ENCODE measurements around the gene TJP2. TPM values are rescaled to one million over a fixed set of nuclear protein-coding genes. Genes with fewer than 3 reads are reported as not detected.

Gene TJP2
- total and polyA plus RNA-seq, 2 donors (not counting 3 experiments of a cell fraction or from before 2014, with no cell fraction given) = 83.0 to 168 TPM

- CTCF ChIA-PET = interaction anchor here (1.0 kb wide), 1 partner anchor 10 kb away, joined by 3 read pairs; no protein-coding TSS in a partner anchor
- no peak for TF ChIP-seq EZH2 (IDR thresholded peaks at IDR 0.05; ENCODE audit: borderline replicate concordance, low read depth, low read length, severe bottlenecking)
- Histone ChIP-seq H3K4me3 (replicated peaks in 1 of 3; ENCODE audit: insufficient read depth in 1 of 3, low read depth in 1 of 3, low read length in 3 of 3) (no peak overlapping the region), H4K20me1 (replicated peaks; ENCODE audit: control insufficient read depth, extremely low read depth, insufficient read depth, low read length) (no peaks in the 10 kb centered on the region), H3K79me2 (ENCODE audit: control insufficient read depth, insufficient read depth, low read length) (no peaks in the 10 kb centered on the region), H3K9ac (replicated peaks; ENCODE audit: extremely low read depth, insufficient read depth, low read length) (no peak overlapping the region), H3K27ac (ENCODE audit: insufficient read depth, low read depth, low read length) (no peak overlapping the region), H3K9me3 (replicated peaks; ENCODE audit: control insufficient read depth, insufficient read depth, low read length) (no peaks in the 10 kb centered on the region), H3K9me1 (replicated peaks; ENCODE audit: control insufficient read depth, extremely low read depth, insufficient read depth, low read length) (no peaks in the 10 kb centered on the region), H3K36me3 (ENCODE audit: control insufficient read depth in 2 of 2, extremely low read depth in 1 of 2, insufficient read depth in 2 of 2, low read length in 2 of 2) (no peaks in the 10 kb centered on the region), H3K27me3 (ENCODE audit: control insufficient read depth in 2 of 2, insufficient read depth in 2 of 2, low read length in 2 of 2) (peaks cover 3 to 13% of the 10 kb centered on the region in 2 experiments), H3K4me1 (ENCODE audit: control insufficient read depth, extremely low read depth, insufficient read depth, low read length) (no peaks in the 10 kb centered on the region), H2AFZ (ENCODE audit: low read depth, low read length) (no peak overlapping the region), H3K4me2 (ENCODE audit: insufficient read depth, low read length) (no peak overlapping the region)
- POLR2A ChIA-PET = no interaction called here
- FAIRE-seq (no peak), DNase-seq (ENCODE audit: low read depth, low spot score) (no peak)
- no TSS peak for BruUV-seq (replicated peaks)
- dilution Hi-C loops (cut with MboI; ENCODE audit: extremely low pct_ligation_motif_present, low sequenced_read_pairs) = no loop called here
- intact Hi-C loops (cut with micrococcal nuclease) = no loop called here
Observed at GRCh38 chr9:69317894-69318293, 143.8 kb downstream of the TJP2 start.

GRCh38 chr9:69319324-69320025 is 145.4 kb downstream of the TJP2 start:
- H4K20me1 ChIP-seq (replicated peaks; ENCODE audit: control insufficient read depth, extremely low read depth, insufficient read depth, low read length) = no peaks in the 10 kb centered on the region
- peaks cover 5 to 21% of the 10 kb centered on the region in 2 experiments for H3K27me3 ChIP-seq (ENCODE audit: control insufficient read depth in 2 of 2, insufficient read depth in 2 of 2, low read length in 2 of 2)
- TF ChIP-seq JUN (IDR thresholded peaks at IDR 0.05; ENCODE audit: borderline replicate concordance, insufficient read depth, insufficient read length, low read depth) = no peak
- no peak for TF ChIP-seq MAX (IDR thresholded peaks at IDR 0.05; ENCODE audit: insufficient read depth, insufficient read length)
- no peak for TF ChIP-seq EZH2 (IDR thresholded peaks at IDR 0.05; ENCODE audit: borderline replicate concordance, low read depth, low read length, severe bottlenecking)
- TF ChIP-seq MYC (IDR thresholded peaks at IDR 0.05; ENCODE audit: low read depth, low read length) = no peak
- TF ChIP-seq POLR2A (IDR thresholded peaks at IDR 0.05; ENCODE audit: low read depth, low read length) = no peak
- TF ChIP-seq POLR2AphosphoS5 (IDR thresholded peaks at IDR 0.05; ENCODE audit: insufficient read depth, low read depth, low read length) = no peak
- no peak for FAIRE-seq
- H3K9me1 ChIP-seq (replicated peaks; ENCODE audit: control insufficient read depth, extremely low read depth, insufficient read depth, low read length) = no peaks in the 10 kb centered on the region
- peaks cover 2% of the 10 kb centered on the region for H3K4me1 ChIP-seq (ENCODE audit: control insufficient read depth, extremely low read depth, insufficient read depth, low read length)
- no peak overlapping the region for H3K4me2 ChIP-seq (ENCODE audit: insufficient read depth, low read length)
- H3K9me3 ChIP-seq (replicated peaks; ENCODE audit: control insufficient read depth, insufficient read depth, low read length) = no peaks in the 10 kb centered on the region
- ChIA-PET POLR2A (no interaction called here), CTCF (interaction anchor here (1.1 to 1.4 kb wide), 3 partner anchors 12 to 75 kb away, joined by 3 read pairs; no protein-coding TSS in a partner anchor)
- DNase-seq (ENCODE audit: low read depth, low spot score) = no peak
- no peaks in the 10 kb centered on the region for H3K79me2 ChIP-seq (ENCODE audit: control insufficient read depth, insufficient read depth, low read length)
- H3K4me3 ChIP-seq (replicated peaks in 1 of 3; ENCODE audit: insufficient read depth in 1 of 3, low read depth in 1 of 3, low read length in 3 of 3) = no peak overlapping the region
- H2AFZ ChIP-seq (ENCODE audit: low read depth, low read length) = no peak overlapping the region
- dilution Hi-C loops (cut with MboI; ENCODE audit: extremely low pct_ligation_motif_present, low sequenced_read_pairs) (no loop called here), intact Hi-C loops (cut with micrococcal nuclease) (no loop called here)
- H3K9ac ChIP-seq (replicated peaks; ENCODE audit: extremely low read depth, insufficient read depth, low read length) = no peak overlapping the region
- no peaks in the 10 kb centered on the region for H3K36me3 ChIP-seq (ENCODE audit: control insufficient read depth in 2 of 2, extremely low read depth in 1 of 2, insufficient read depth in 2 of 2, low read length in 2 of 2)
- H3K27ac ChIP-seq (ENCODE audit: insufficient read depth, low read depth, low read length) = no peak overlapping the region
- BruUV-seq (replicated peaks) = no TSS peak

Data from endothelial cell of umbilical vein (primary cell).